GM23338 (cell line): ENCODE data around the gene CTXN1. TPM values are rescaled to one million over a fixed set of nuclear protein-coding genes. Genes with fewer than 3 reads are reported as not detected.

Experiments
- ATAC-seq: fragments of 200-7000 bp; cut with Tn5 transposase; 3 replicates; pipeline ENCODE4 v1.9.1; 2020
- DNase-seq: peaks from one replicate; pipeline ENCODE4 v3.0.0-alpha.2; 2015; ENCODE audit warnings: low spot score
- H2AFZ ChIP-seq: fragments of 200-600 bp; sonication (generic); 2 replicates; pipeline ENCODE4 v1.8.0; 2016; ENCODE audit warnings: antibody characterized with exemption, mild to moderate bottlenecking, moderate library complexity
- H3F3A ChIP-seq: fragments of 200-600 bp; sonication (generic); replicated peaks from 2 replicates; pipeline ENCODE4 v1.8.0; 2017; ENCODE audit warnings: antibody characterized with exemption, mixed run types, low read depth
- H3K27ac ChIP-seq: fragments of 200-600 bp; sonication (generic); 2 replicates; pipeline ENCODE4 v1.6.1; 2016; ENCODE audit warnings: low read depth
- H3K27me3 ChIP-seq: fragments of 200-600 bp; sonication (generic); 2 replicates; pipeline ENCODE4 v1.8.0; 2016; ENCODE audit warnings: mild to moderate bottlenecking, mixed run types, moderate library complexity; ENCODE audit not compliant: insufficient read depth
- H3K36me3 ChIP-seq: fragments of 200-600 bp; sonication (generic); 2 replicates; pipeline ENCODE4 v1.8.0; 2016; ENCODE audit warnings: mild to moderate bottlenecking; ENCODE audit not compliant: insufficient read depth
- H3K4me1 ChIP-seq: fragments of 200-600 bp; sonication (generic); 2 replicates; pipeline ENCODE4 v1.8.0; 2016; ENCODE audit warnings: mild to moderate bottlenecking, moderate library complexity; ENCODE audit not compliant: insufficient read depth
- H3K4me2 ChIP-seq: fragments of 200-600 bp; sonication (generic); 2 replicates; pipeline ENCODE4 v1.7.1; 2017; ENCODE audit warnings: mixed run types
- H3K4me3 ChIP-seq: fragments of 200-600 bp; sonication (generic); 2 replicates; pipeline ENCODE4 v1.6.1; 2016; ENCODE audit warnings: mixed run types
- H3K79me2 ChIP-seq: fragments of 200-600 bp; sonication (generic); replicated peaks from 2 replicates; pipeline ENCODE4 v1.8.0; 2017; ENCODE audit warnings: mild to moderate bottlenecking; ENCODE audit not compliant: insufficient read depth
- H3K9me2 ChIP-seq: fragments of 200-600 bp; sonication (generic); 2 replicates; pipeline ENCODE4 v1.8.0; 2017; ENCODE audit not compliant: insufficient read depth
- H4K20me1 ChIP-seq: fragments of 200-600 bp; sonication (generic); replicated peaks from 2 replicates; pipeline ENCODE4 v1.8.0; 2017; ENCODE audit warnings: mild to moderate bottlenecking; ENCODE audit not compliant: insufficient read depth
- H3K27ac Mint-ChIP-seq: 2 replicates; pipeline ENCODE4 v1.8.0; 2020; ENCODE audit warnings: inconsistent platforms, mild to moderate bottlenecking, moderate library complexity, mixed read lengths
- H3K27me3 Mint-ChIP-seq: 3 replicates; pipeline ENCODE4 v1.8.0; 2022; ENCODE audit warnings: low read depth, mild to moderate bottlenecking, moderate library complexity, mixed read lengths, inconsistent platforms; ENCODE audit not compliant: insufficient read depth, poor library complexity
- H3K36me3 Mint-ChIP-seq: 3 replicates; pipeline ENCODE4 v1.8.0; 2021; ENCODE audit warnings: low read depth, mild to moderate bottlenecking, inconsistent platforms, moderate library complexity, mixed read lengths
- H3K4me1 Mint-ChIP-seq: 3 replicates; pipeline ENCODE4 v1.8.0; 2020; ENCODE audit warnings: mild to moderate bottlenecking, inconsistent platforms, mixed read lengths
- H3K4me3 Mint-ChIP-seq: 3 replicates; pipeline ENCODE4 v1.8.0; 2021; ENCODE audit warnings: moderate library complexity, mild to moderate bottlenecking, inconsistent platforms, mixed read lengths
- H3K9me3 Mint-ChIP-seq: 3 replicates; pipeline ENCODE4 v1.8.0; 2020; ENCODE audit warnings: moderate library complexity, mild to moderate bottlenecking, inconsistent platforms, mixed read lengths
- CREB1 ChIP-seq: fragments of 250-450 bp; sonication (Bioruptor Pico); IDR thresholded peaks from 2 replicates; pipeline ENCODE4 v1.5.0; 2020; ENCODE audit warnings: low read depth, mild to moderate bottlenecking, moderate library complexity
- EZH2phosphoT487 ChIP-seq: fragments of 200-600 bp; sonication (generic); IDR thresholded peaks from one replicate; pipeline ENCODE4 v1.8.1; 2018; ENCODE audit warnings: antibody characterized with exemption; ENCODE audit not compliant: unreplicated experiment
- JUNB ChIP-seq: IDR thresholded peaks from one replicate; pipeline ENCODE4 v1.6.1; 2016; ENCODE audit warnings: antibody characterized with exemption; ENCODE audit not compliant: unreplicated experiment
- NANOG ChIP-seq: IDR thresholded peaks from 2 replicates; pipeline ENCODE4 v1.6.1; 2016; ENCODE audit warnings: antibody characterized with exemption, borderline replicate concordance
- POLR2AphosphoS5 ChIP-seq: IDR thresholded peaks from 2 replicates; pipeline ENCODE4 v1.6.1; 2016; ENCODE audit warnings: antibody characterized with exemption, low read depth
- STAT1 ChIP-seq: IDR thresholded peaks from one replicate; pipeline ENCODE4 v1.6.1; 2016; ENCODE audit warnings: antibody characterized with exemption; ENCODE audit not compliant: unreplicated experiment
- ZNF331 ChIP-seq: fragments of 250-450 bp; sonication (Bioruptor Pico); IDR thresholded peaks from 2 replicates; pipeline ENCODE4 v1.5.0; 2020; ENCODE audit warnings: low read depth, mild to moderate bottlenecking, moderate library complexity
- polyA plus RNA-seq: library from polyadenylated mRNA; unstranded; fragments of >200 nt; fragmentation: Nextera tagmentation; extraction: Ambion mirVana; gene quantifications from 2 replicates; pipeline ENCODE4 v1.2.1, GENCODE V29; 2016
- total RNA-seq: library from RNA; depleted of rRNA; stranded (reverse); fragments of >200 nt; shearing (Covaris generic); gene quantifications from 2 replicates; pipeline ENCODE4 v1.2.3, GENCODE V29; 2014
- TF ChIP-seq, protein P1 (sequence below): fragments of 250-450 bp; sonication (Bioruptor Pico); IDR thresholded peaks from 2 replicates; pipeline ENCODE4 v1.5.0; 2020; ENCODE audit warnings: mild to moderate bottlenecking, moderate library complexity
- TF ChIP-seq, protein P2 (sequence below), 2 experiments: fragments of 200-600 bp in 1 of 2; sonication (generic) in 1 of 2; conservative IDR thresholded peaks; 2 replicates each; pipeline versions ENCODE4 v1.5.1 to v1.6.1; 2016 to 2017; ENCODE audit warnings: antibody characterized with exemption in 2 of 2, low read depth in 2 of 2, mild to moderate bottlenecking in 2 of 2, moderate library complexity in 1 of 2
- TF ChIP-seq, protein P3 (sequence below): IDR thresholded peaks from 2 replicates; pipeline ENCODE4 v1.6.1; 2016; ENCODE audit warnings: antibody characterized with exemption

CTXN1 gene
- total and polyA plus RNA-seq, 2 experiments from 2014 or later, result 22.5 to 52.4 TPM

DNA sequence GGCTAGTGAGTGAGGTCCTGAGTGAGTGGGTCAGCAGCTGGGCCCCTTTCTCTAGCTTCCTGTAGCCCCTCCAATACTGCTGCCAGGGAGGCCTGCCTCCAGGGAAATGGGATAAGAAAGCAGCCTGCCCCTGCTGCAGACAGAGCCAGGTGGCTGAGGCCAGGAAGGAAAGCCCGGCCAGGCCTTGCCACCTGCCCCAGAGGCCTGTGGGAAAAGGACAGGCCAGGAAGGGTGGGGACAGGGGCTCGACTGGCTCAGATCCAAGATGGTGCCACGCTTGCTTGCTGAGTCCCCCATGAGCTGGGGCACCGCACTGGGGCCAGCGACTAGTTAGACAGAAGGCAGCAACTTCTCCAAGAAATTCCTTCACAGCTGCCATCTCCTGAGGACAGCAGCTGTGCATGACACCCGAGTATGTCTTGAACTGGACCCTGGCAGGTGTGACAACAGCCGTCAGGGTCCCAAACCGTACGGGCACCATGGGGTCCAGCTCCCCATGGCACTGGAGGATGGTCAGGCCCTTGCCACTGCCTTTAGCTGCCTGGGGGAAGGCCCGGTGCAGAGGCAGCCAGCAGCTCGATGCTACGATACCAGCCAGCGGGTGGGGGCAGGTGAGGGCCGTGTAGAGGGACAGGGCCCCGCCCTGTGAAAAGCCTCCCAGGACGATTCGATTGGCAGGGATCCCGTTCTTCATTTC, 46.7 kb downstream of the CTXN1 start (continued):
- TF ChIP-seq, protein P1, sequence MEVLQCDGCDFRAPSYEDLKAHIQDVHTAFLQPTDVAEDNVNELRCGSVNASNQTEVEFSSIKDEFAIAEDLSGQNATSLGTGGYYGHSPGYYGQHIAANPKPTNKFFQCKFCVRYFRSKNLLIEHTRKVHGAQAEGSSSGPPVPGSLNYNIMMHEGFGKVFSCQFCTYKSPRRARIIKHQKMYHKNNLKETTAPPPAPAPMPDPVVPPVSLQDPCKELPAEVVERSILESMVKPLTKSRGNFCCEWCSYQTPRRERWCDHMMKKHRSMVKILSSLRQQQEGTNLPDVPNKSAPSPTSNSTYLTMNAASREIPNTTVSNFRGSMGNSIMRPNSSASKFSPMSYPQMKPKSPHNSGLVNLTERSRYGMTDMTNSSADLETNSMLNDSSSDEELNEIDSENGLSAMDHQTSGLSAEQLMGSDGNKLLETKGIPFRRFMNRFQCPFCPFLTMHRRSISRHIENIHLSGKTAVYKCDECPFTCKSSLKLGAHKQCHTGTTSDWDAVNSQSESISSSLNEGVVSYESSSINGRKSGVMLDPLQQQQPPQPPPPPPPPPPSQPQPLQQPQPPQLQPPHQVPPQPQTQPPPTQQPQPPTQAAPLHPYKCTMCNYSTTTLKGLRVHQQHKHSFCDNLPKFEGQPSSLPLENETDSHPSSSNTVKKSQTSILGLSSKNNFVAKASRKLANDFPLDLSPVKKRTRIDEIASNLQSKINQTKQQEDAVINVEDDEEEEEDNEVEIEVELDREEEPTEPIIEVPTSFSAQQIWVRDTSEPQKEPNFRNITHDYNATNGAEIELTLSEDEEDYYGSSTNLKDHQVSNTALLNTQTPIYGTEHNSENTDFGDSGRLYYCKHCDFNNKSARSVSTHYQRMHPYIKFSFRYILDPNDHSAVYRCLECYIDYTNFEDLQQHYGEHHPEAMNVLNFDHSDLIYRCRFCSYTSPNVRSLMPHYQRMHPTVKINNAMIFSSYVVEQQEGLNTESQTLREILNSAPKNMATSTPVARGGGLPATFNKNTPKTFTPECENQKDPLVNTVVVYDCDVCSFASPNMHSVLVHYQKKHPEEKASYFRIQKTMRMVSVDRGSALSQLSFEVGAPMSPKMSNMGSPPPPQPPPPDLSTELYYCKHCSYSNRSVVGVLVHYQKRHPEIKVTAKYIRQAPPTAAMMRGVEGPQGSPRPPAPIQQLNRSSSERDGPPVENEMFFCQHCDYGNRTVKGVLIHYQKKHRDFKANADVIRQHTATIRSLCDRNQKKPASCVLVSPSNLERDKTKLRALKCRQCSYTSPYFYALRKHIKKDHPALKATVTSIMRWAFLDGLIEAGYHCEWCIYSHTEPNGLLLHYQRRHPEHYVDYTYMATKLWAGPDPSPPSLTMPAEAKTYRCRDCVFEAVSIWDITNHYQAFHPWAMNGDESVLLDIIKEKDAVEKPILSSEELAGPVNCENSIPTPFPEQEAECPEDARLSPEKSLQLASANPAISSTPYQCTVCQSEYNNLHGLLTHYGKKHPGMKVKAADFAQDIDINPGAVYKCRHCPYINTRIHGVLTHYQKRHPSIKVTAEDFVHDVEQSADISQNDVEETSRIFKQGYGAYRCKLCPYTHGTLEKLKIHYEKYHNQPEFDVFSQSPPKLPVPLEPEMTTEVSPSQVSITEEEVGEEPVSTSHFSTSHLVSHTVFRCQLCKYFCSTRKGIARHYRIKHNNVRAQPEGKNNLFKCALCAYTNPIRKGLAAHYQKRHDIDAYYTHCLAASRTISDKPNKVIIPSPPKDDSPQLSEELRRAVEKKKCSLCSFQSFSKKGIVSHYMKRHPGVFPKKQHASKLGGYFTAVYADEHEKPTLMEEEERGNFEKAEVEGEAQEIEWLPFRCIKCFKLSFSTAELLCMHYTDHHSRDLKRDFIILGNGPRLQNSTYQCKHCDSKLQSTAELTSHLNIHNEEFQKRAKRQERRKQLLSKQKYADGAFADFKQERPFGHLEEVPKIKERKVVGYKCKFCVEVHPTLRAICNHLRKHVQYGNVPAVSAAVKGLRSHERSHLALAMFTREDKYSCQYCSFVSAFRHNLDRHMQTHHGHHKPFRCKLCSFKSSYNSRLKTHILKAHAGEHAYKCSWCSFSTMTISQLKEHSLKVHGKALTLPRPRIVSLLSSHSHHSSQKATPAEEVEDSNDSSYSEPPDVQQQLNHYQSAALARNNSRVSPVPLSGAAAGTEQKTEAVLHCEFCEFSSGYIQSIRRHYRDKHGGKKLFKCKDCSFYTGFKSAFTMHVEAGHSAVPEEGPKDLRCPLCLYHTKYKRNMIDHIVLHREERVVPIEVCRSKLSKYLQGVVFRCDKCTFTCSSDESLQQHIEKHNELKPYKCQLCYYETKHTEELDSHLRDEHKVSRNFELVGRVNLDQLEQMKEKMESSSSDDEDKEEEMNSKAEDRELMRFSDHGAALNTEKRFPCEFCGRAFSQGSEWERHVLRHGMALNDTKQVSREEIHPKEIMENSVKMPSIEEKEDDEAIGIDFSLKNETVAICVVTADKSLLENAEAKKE, result no peak
- TF ChIP-seq, protein P2, sequence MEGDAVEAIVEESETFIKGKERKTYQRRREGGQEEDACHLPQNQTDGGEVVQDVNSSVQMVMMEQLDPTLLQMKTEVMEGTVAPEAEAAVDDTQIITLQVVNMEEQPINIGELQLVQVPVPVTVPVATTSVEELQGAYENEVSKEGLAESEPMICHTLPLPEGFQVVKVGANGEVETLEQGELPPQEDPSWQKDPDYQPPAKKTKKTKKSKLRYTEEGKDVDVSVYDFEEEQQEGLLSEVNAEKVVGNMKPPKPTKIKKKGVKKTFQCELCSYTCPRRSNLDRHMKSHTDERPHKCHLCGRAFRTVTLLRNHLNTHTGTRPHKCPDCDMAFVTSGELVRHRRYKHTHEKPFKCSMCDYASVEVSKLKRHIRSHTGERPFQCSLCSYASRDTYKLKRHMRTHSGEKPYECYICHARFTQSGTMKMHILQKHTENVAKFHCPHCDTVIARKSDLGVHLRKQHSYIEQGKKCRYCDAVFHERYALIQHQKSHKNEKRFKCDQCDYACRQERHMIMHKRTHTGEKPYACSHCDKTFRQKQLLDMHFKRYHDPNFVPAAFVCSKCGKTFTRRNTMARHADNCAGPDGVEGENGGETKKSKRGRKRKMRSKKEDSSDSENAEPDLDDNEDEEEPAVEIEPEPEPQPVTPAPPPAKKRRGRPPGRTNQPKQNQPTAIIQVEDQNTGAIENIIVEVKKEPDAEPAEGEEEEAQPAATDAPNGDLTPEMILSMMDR (conservative IDR thresholded peaks at IDR 0.05; ENCODE audit: low read depth in 2 of 2), result no peak
- TF ChIP-seq STAT1 (no peak), JUNB (no peak)

DNA sequence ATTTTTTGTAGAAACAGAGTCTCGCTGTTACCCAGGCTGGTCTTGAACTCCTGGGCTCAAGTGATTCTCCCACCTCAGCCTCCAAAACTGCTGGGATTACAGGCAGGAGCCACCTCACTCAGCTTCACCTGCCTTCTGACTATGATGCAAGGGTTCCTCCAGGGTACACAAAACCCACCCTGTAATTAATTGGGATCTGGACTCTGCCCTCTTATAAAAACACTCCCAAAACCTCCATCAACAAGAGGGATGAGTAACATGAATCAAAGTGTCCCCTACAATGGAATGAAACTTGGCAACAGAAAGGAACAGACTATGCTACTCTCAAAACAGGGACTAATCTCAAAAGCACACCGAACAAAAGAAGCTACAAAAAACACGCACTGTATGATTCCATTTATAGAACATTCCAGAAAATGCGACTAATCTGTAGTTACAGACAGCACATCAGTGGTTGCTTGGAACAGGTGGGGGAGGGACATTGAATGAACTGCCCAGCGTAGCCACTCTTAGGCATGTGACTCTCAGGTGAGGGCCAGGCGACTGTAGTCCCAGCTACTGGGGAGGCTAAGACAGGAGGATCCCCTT, 48.6 kb downstream of the CTXN1 start:
- peaks cover 11% of the 10 kb centered on the region for H3K27me3 Mint-ChIP-seq
- H3K4me3 Mint-ChIP-seq, result no peak overlapping the region
- H3F3A ChIP-seq, result peaks cover 8% of the 10 kb centered on the region; the same call in 1 of the 2 replicates
- H3K4me1 Mint-ChIP-seq, result peaks cover 2% of the 10 kb centered on the region; the same call in 1 of the 3 replicates
- no peaks in the 10 kb centered on the region for H3K36me3 ChIP-seq
- H3K36me3 Mint-ChIP-seq, result no peaks in the 10 kb centered on the region
- DNase-seq, result no peak
- H3K79me2 ChIP-seq, result no peaks in the 10 kb centered on the region
- no peaks in the 10 kb centered on the region for H3K9me3 Mint-ChIP-seq
- no peak overlapping the region for H2AFZ ChIP-seq
- no peak overlapping the region for H3K4me3 ChIP-seq
- no peak overlapping the region for H3K27ac ChIP-seq
- H3K4me1 ChIP-seq, result peaks cover 12% of the 10 kb centered on the region; the same call in 1 of the 2 replicates
- no peaks in the 10 kb centered on the region for H3K9me2 ChIP-seq
- H3K27ac Mint-ChIP-seq, result no peak overlapping the region
- ATAC-seq, result no peak
- H3K27me3 ChIP-seq, result peaks cover 14% of the 10 kb centered on the region
- no peaks in the 10 kb centered on the region; the same call in 1 of the 2 replicates for H4K20me1 ChIP-seq
- H3K4me2 ChIP-seq, result no peak overlapping the region
- TF ChIP-seq POLR2AphosphoS5 (no peak), JUNB (no peak), NANOG (no peak), EZH2phosphoT487 (no peak), ZNF331 (CRISPR knock-in tag) (no peak), CREB1 (CRISPR knock-in tag) (no peak)
- TF ChIP-seq, protein P3, sequence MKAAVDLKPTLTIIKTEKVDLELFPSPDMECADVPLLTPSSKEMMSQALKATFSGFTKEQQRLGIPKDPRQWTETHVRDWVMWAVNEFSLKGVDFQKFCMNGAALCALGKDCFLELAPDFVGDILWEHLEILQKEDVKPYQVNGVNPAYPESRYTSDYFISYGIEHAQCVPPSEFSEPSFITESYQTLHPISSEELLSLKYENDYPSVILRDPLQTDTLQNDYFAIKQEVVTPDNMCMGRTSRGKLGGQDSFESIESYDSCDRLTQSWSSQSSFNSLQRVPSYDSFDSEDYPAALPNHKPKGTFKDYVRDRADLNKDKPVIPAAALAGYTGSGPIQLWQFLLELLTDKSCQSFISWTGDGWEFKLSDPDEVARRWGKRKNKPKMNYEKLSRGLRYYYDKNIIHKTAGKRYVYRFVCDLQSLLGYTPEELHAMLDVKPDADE, result no peak
